Stimulated activated CD8-positive, alpha-beta memory T cell treated with anti-CD3 and anti-CD28 coated beads, Interleukin-7, amount 100 ng/mL, for 1 hour (primary cell): Measurements from ENCODE around the gene CACNA1G.

Experiments used
- DNase-seq, 2 donors: peaks; one replicate each; pipeline ENCODE4 v3.0.0-alpha.2; 2020; ENCODE audit warnings: low read depth in 2 of 2

CACNA1G gene

GRCh38 chr17:50568659-50569058, 8.1 kb downstream of the CACNA1G start:
- no peak for DNase-seq

DNA sequence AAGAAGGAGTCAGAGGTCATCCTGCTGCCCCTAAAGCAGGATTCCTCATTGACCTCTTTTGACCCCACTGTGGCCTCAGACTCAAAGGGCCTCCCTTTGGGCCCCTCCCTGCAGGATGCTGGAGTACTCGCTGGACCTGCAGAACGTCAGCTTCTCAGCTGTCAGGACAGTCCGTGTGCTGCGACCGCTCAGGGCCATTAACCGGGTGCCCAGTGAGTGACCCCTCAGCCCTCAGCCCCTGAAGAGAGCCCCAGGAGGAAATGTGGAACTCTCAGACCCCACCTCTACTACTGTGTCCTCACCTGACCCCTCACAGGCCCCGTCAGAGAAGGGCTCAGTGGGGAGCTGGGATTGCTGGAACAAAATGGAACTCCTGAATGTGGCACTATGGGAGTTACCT, 9.1 kb downstream of the CACNA1G start:
- no peak for DNase-seq

DNA sequence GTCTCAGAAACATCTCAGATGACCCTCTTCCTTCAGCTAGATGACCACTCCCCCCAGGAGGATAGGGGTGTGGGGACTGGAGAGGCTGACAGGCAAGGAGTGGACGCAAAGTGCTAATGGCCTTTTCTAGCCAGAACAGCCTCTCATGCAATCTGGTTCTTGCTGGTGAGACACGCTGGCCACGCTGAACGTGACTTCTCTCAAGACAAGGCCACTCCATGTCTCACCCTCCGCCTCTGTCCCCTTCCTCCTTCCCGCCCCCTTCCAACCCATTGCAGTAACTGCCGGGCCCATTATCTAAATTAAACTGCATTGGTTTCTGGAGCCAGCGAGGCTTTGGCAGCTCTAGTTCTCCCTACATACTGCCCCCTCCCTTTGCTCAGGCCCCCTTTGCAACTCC, 9.5 kb downstream of the CACNA1G start:
- no peak for DNase-seq

DNA sequence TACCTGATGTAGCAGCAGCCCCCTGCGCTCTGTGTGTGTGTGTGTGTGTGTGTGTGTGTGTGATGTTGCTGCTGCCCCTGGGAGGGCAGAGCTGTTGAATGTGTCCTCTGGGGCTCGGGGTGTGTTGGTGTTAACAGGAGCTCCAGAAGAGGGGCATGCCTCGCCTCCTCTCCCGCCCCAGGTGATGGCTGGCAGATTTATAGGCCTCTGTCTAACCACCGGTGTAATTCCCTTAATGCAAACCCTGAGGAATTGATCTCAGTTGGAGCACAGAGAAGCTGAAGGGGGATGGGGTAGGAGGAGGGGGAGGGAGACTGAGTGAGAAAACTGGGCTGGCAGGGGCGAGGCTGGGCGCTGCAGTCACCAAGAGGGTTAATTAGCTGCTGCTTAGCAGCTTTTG, 10.0 kb downstream of the CACNA1G start:
- DNase-seq, result no peak

DNA sequence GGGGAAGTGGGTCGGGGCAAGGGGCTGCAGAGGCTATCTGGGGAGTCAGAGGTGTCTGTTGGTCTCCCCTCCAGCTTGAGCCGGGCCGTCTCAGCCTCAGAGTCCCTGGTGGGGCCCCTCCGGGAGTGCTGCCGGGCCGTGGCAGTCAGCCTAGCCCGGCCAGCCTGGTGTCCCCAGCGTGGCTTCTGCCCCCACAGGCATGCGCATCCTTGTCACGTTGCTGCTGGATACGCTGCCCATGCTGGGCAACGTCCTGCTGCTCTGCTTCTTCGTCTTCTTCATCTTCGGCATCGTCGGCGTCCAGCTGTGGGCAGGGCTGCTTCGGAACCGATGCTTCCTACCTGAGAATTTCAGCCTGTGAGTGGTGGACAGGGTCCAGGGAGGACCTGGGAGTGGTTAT, 11.2 kb downstream of the CACNA1G start:
- no peak for DNase-seq

DNA sequence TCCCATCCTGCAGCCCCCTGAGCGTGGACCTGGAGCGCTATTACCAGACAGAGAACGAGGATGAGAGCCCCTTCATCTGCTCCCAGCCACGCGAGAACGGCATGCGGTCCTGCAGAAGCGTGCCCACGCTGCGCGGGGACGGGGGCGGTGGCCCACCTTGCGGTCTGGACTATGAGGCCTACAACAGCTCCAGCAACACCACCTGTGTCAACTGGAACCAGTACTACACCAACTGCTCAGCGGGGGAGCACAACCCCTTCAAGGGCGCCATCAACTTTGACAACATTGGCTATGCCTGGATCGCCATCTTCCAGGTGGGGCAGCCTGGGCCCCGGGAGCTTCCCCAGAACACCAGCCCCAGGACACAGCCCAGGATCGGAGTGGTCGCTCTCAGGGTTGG, 12.0 kb downstream of the CACNA1G start:
- no peak for DNase-seq

GRCh38 chr17:50573866-50574611, 13.5 kb downstream of the CACNA1G start:
- no peak for DNase-seq

GRCh38 chr17:50575581-50576210, 15.2 kb downstream of the CACNA1G start:
- DNase-seq, result no peak

DNA sequence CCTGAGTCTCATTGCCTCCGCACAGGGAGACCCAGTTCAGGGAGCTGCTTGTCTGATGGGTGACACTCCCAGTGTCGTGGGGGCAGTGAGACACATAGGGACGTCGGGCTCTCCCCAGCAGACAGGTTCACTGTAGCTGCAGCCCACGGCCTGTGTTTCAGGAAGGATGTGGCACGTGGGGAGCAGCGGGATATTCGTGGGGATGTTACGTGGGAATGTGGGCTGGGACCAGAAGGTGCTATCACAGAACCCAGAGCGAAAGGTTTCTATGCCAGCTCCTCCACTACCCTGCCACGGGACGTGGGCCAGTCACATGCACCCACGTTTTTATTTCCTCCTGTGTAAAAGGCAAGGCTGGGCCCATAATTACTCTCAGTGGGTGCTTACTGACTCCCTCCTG, 16.3 kb downstream of the CACNA1G start:
- no peak for DNase-seq

- no peak for DNase-seq
Measured at GRCh38 chr17:50577451-50577954, 17.0 kb downstream of the CACNA1G start.

GRCh38 chr17:50578173-50578572, 17.7 kb downstream of the CACNA1G start:
- no peak for DNase-seq

DNA sequence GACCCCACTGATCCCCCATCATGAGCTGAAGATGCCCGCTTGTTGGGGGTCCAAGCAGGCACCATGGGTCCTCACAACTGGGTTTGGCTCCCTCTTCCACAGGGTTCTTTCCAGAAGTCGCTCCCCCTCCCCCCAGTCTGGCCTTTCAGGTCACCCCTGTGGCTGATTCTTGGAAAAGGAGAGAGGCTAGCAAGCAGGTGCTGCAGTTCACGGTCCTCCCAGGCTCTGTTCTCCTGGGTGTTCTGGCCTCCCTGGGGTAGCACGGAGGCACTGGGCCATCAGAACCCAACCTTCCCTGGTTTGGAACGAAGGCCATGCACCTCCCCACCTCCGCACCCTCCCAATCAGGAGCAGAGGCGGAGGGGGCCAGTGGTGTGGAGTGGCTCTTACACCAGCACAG, 18.9 kb downstream of the CACNA1G start:
- DNase-seq, result no peak

DNA sequence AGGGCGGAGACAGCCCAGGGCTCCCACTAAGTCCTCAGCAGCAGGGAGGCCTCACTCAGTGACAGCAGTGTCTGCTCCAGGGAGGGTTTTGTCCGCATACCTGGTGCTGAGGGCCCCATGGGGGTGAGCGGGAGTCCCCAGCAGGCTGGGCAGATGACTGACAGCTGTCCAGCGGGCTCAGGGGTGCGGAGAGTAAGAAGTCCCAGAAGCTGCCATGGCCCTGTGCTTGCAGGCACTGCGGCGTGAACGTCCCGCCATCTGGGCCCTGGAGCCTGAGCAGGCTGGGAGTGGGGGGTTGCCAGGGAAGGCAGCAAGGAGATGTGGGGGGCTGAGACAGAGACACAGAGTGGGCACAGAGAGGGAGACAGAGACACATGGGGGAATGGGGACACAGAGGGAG, 20.1 kb downstream of the CACNA1G start:
- DNase-seq, result no peak

DNA sequence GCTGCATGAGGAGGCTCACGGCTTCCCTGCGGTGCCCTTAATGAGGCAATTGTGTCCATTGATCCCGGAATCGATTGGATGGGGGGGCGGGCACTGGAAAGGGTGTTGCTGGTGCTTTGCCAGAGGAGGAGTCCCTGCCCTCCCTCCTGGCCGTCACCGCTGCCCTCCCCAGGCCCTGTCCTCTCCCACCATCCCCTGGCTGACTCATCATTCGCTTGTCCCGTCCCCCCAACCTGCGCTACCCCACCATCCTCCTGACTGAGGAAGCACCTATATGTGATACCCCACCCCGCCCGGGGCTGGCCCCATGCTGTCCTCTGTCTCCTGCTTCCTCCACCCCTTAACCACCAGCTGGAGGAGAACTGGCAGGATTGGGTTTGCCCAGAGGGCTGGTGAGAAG, 20.8 kb downstream of the CACNA1G start:
- no peak for DNase-seq

GRCh38 chr17:50582741-50583140, 22.2 kb downstream of the CACNA1G start:
- DNase-seq, result no peak

DNA sequence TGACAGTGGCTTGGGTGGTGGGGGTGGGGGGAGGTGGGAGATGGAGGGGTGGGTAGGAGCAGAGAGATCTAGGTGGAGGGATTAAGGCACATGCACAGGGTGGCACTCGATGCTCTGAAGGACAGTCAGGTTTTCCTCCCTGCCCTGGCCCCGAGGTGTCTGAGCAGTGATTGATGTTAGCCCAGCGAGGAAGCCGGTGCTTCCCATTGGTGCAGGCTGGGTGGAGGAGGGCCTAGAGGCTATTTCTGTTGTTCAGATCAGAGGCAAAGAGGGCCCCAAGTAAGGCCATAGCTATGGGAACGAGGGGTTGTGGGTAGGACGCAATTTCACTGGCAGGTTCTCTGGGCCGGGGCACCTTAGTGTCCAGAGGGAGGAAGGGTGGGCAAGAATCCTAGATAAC, 23.1 kb downstream of the CACNA1G start:
- no peak for DNase-seq

DNA sequence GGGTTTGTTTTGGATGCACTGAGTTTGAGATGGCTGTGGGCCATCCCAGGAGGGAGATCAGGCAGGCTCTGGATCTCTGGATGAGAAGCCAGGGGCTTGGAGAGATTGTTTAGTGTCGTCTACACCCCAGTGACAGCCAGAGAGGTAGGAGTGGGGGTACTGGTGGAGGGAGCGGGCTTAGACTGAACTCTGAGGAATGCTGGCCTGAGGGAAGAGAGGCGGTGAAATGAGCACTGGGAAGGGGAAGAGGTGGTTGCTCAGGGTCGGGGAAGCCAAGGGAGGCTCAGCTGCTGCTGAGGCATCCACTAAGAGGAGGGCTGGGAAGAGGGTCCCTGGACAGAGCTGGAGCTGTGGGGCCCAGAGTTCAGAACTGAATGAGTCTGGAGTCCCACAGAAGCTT, 23.6 kb downstream of the CACNA1G start:
- DNase-seq, result no peak

GRCh38 chr17:50584749-50585148, 24.2 kb downstream of the CACNA1G start:
- no peak for DNase-seq

DNA sequence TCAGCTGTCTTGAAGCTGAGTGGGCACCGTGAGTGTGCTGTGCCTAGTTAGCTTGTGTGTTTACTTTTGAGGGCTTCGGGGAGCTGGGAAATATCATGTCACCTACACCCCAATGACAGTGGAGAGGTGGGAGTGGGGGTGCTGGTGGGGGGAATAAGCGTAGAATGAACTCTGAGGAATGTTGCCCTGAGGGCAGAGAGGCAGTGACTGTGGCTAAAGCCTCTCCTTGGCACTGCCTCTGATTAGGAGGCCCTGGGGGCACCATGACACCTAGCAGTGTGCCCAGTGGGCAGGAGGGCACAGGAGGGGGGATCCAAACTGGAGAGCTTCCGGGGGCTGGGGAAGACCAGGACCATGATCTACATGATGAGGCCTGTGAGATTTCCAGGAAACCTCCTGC, 24.8 kb downstream of the CACNA1G start:
- no peak for DNase-seq

- DNase-seq, result no peak
Measured at GRCh38 chr17:50585891-50586290, 25.4 kb downstream of the CACNA1G start.

DNA sequence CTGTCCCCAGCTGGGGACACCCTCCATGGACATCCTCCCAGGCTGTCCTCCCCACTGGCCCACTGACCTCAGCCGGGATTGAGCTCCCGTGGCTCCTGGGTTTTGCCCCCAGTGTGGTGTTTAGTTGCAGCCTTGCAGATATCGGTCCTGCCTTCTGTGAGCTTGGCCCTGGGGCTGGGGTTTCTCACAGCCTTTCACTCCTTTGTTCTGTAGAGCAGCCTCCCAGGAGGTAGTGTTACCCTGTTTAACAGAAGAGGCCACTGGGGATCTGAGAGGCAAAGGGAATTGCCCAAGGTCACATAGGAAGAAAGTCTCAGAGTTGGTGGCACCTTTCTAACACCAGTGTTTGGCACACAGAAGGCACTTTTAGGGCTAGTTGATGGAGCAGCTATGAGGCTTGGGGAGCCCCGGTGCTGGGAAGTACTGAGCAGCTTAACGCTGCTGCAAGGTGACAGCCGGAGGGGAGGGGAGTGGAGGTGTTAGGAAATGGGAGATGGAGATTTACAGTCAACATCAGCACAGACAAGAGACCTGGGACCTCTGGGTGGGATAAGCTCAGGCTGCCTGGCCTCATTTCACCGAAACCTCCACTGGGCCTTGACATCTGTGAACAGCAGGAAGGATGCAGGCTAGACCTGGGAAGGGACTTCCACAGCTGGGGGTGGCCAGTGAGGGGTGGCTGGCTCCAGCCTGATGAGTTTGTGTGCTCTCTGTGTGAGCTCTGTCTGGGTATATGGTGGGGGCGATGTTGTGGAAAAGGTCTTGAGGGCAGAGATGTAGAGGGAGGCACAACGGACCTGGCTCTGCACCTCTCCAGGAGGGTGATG, 26.1 kb downstream of the CACNA1G start:
- DNase-seq, result no peak

- DNase-seq, result no peak
Measured at GRCh38 chr17:50587571-50587970, 27.1 kb downstream of the CACNA1G start.
